Left ventricle myocardium inferior (tissue), 1 donor: ENCODE measurements around the gene RFESD. TPM values are rescaled to one million over a fixed set of nuclear protein-coding genes. Genes with fewer than 3 reads are reported as not detected.

Source experiments
- DNase-seq: peaks from one replicate; pipeline ENCODE4 v3.0.0-alpha.2; 2020
- H3K27ac ChIP-seq: fragments of 200-600 bp; replicated peaks from 2 replicates; pipeline ENCODE4 v1.8.0; 2021
- H3K27me3 ChIP-seq: fragments of 200-600 bp; 2 replicates; pipeline ENCODE4 v1.8.0; 2021; ENCODE audit warnings: low read depth
- H3K36me3 ChIP-seq: fragments of 200-600 bp; 2 replicates; pipeline ENCODE4 v1.8.0; 2021
- H3K4me1 ChIP-seq: fragments of 200-600 bp; 2 replicates; pipeline ENCODE4 v1.8.0; 2021
- H3K4me3 ChIP-seq: fragments of 200-600 bp; 2 replicates; pipeline ENCODE4 v1.8.0; 2021; ENCODE audit warnings: mild to moderate bottlenecking, moderate library complexity
- H3K9me3 ChIP-seq: fragments of 200-600 bp; replicated peaks from 2 replicates; pipeline ENCODE4 v1.8.0; 2021
- CTCF ChIP-seq: fragments of 200-600 bp; IDR thresholded peaks from 2 replicates; pipeline ENCODE4 v1.8.0; 2021; ENCODE audit warnings: antibody characterized with exemption, mild to moderate bottlenecking, borderline replicate concordance
- intact Hi-C: fragments of 100-400 bp; cut with micrococcal nuclease; formaldehyde crosslinking; loops from one replicate; pipeline ENCODE4 v1.11.0; 2022
- total RNA-seq: library from RNA; stranded (reverse); fragmentation: NEBNext Ultra II Directional; extraction: Animal tissue kit (Norgen Biotek cat#: 25700); gene quantifications from one replicate; pipeline ENCODE4 v1.2.1, GENCODE V29; 2021
- donor health status: DM: no; HTN: yes; CAD: no; lungs with severe emphysema.

RFESD gene
- total RNA-seq, 1 donor from 2014 or later = 2.8 TPM

DNA sequence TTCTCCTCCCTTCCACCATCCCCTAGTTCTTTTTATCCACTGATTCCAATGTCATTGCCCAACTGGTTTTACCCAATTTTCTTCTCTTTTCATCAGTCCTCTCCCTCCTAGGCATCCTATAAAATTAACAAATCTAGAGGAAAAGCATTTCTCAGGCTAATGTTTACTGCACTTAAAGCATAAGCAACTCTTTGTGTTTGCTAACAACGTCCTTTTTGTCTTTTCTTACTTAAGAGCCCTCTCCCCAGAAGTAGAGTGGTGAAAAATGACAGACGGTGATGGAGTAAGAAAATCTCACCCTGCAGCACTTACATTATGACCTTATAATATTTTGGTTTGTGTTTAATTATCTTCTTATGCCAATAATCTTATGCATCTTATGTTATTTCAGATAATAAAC lies 37.8 kb downstream of the RFESD start:
- intact Hi-C loops = no loop called here
- Histone ChIP-seq H3K36me3 (no peaks in the 10 kb centered on the region), H3K4me3 (no peak overlapping the region), H3K27me3 (no peaks in the 10 kb centered on the region), H3K27ac (no peak overlapping the region), H3K4me1 (peaks cover 7% of the 10 kb centered on the region), H3K9me3 (no peaks in the 10 kb centered on the region)
- no peak for TF ChIP-seq CTCF
- no peak for DNase-seq

GRCh38 chr5:95686651-95687050 lies 40.1 kb downstream of the RFESD start:
- Histone ChIP-seq H3K9me3 (no peaks in the 10 kb centered on the region), H3K4me1 (peaks cover 7% of the 10 kb centered on the region), H3K27ac (no peak overlapping the region), H3K27me3 (no peaks in the 10 kb centered on the region), H3K36me3 (no peaks in the 10 kb centered on the region), H3K4me3 (no peak overlapping the region)
- no peak for TF ChIP-seq CTCF
- no peak for DNase-seq
- intact Hi-C loops = no loop called here

GRCh38 chr5:95689680-95690079 lies 43.1 kb downstream of the RFESD start:
- Histone ChIP-seq H3K9me3 (no peaks in the 10 kb centered on the region), H3K4me3 (no peak overlapping the region), H3K27ac (no peak overlapping the region), H3K4me1 (no peaks in the 10 kb centered on the region), H3K27me3 (no peaks in the 10 kb centered on the region), H3K36me3 (no peaks in the 10 kb centered on the region)
- intact Hi-C loops = no loop called here
- no peak for DNase-seq
- TF ChIP-seq CTCF = no peak

GRCh38 chr5:95690333-95690732 lies 43.8 kb downstream of the RFESD start:
- Histone ChIP-seq H3K4me3 (no peak overlapping the region), H3K9me3 (no peaks in the 10 kb centered on the region), H3K36me3 (no peaks in the 10 kb centered on the region), H3K27ac (no peak overlapping the region), H3K4me1 (no peaks in the 10 kb centered on the region), H3K27me3 (no peaks in the 10 kb centered on the region)
- intact Hi-C loops = no loop called here
- no peak for DNase-seq
- TF ChIP-seq CTCF = no peak

DNA sequence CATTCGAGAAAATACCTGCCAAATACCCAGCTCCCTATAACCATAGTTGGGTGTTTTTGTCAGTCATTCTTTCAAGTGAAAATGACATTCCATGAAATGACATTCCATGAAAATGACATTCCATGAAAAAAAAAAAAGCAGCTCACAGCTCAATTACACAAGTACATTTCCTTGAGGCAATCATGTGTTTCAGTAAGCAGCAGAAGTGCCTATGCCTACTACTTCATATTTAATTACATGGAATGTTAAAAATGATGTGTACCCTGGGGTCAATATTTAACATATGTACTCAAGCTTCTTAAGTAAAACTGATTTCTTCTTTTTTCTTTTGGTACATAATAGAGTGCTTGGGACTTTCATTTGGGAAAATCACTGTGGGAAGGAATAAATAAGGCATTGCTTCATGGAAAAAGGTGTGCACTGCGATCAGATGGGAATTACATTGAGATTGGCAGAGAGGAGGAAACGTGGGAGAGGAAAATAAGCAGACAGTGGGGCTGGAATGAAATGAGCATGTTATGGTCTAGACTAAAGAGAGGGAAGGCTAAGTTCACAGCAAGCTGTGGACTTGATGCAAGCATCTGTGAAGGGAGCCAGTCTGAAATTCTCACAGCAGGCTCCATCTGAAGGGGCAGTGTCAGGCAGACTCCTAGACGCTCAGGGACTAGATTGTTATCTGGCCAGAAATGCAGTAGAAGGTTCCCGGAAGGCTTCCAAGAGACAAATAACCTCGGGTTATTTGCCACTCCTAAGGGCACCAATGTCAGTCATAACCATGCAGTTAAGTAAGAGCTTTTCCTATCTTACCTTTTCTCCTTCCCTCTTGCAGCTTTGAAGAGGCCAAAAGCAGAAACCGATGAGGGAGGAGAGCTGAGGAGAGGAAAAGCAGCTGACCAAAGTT lies 51.5 kb downstream of the RFESD start:
- Histone ChIP-seq H3K4me3 (no peak overlapping the region), H3K27ac (no peak overlapping the region), H3K27me3 (no peaks in the 10 kb centered on the region), H3K4me1 (no peaks in the 10 kb centered on the region), H3K36me3 (no peaks in the 10 kb centered on the region), H3K9me3 (no peaks in the 10 kb centered on the region)
- no peak for TF ChIP-seq CTCF
- intact Hi-C loops = no loop called here
- no peak for DNase-seq
